ENCODE data around the gene STIM2. TPM values are rescaled to one million over a fixed set of nuclear protein-coding genes. Genes with fewer than 3 reads are reported as not detected.

The STIM2 gene
- total and polyA plus RNA-seq, 9 of the 15 experiments (the other 6 are each of a cell fraction or from before 2014, with no cell fraction given), result 7.2 to 26.8 (median 15.4) TPM

DNA sequence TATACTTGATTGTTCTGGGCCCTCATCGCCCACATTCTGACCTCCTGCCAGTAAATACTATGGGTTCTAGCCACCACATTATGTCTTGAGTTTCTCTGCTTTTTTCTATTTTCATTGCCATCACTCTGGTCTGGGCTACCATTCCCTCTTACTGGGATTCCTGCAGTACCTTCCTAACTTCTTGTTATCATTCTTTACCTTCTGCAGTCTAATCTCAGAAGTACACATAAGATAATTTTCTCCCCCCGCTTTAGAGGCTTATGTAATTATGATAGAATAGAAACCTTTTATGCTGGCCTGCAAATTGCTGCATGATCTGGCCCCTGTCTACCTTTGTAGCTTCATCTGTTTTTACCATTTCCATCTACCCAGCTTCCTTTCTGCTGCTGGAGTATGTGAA is 19.2 kb downstream of the STIM2 start (continued):
- TF ChIP-seq FOXM1 (IDR thresholded peaks at IDR 0.05; ENCODE audit: low read depth) (peak; percentile 57; the same call in 1 of the 2 replicates), FOXM1 (CRISPR knock-in tag; IDR thresholded peaks at IDR 0.05; ENCODE audit: low read depth) (no peak), SOX6 (IDR thresholded peaks at IDR 0.05) (peak; percentile 66; the same call in 1 of the 2 replicates)

DNA sequence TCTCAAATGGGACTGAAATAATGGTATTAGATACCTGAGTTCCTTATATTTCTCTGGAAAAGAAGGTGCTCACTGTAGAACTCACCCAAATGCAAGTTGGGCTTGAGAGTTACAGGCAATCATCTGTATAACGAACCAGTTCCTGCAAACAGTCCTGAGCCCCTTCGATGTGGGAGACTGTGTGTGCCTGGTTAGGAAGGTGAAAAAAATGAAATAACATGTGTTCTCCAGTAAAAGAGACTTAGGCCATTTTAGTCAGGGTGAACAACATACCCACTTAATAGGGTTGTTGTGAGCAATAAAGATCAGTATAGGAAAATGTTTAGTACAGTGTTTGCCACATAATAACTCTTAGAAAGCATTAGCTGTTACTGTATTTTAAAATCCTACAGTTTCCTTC is 23.4 kb downstream of the STIM2 start:
- H3K9me1 ChIP-seq (ENCODE audit: control insufficient read depth, insufficient read depth, low read length), result no peaks in the 10 kb centered on the region
- H3K27me3 ChIP-seq (ENCODE audit: control insufficient read depth in 2 of 2, insufficient read depth in 2 of 2, low read length in 2 of 2), result no peaks in the 10 kb centered on the region
- H3K9me3 ChIP-seq (replicated peaks; ENCODE audit: control insufficient read depth, insufficient read depth, low read depth, low read length), result no peaks in the 10 kb centered on the region
- BruUV-seq (replicated peaks), result no TSS peak
- TF ChIP-seq TRIM24 (IDR thresholded peaks at IDR 0.05) (no peak), NBN (IDR thresholded peaks at IDR 0.05; ENCODE audit: low read depth) (no peak), ARID1B (IDR thresholded peaks at IDR 0.05) (no peak), ZNF24 (IDR thresholded peaks at IDR 0.05) (no peak), ELF4 (CRISPR knock-in tag; IDR thresholded peaks at IDR 0.05) (no peak)
- FAIRE-seq (no peak), DNase-seq (ENCODE audit: extremely low read depth in 1 of 4, low spot score in 3 of 4) (no peak), ATAC-seq (no peak)
- ChIA-PET CTCF (ENCODE audit: low intra/inter-chr PET ratio) (no interaction called here), POLR2A (no interaction called here)
- H3K9ac ChIP-seq (ENCODE audit: insufficient read depth in 1 of 2, low read depth in 2 of 2, low read length in 2 of 2), result no peak overlapping the region
- no peaks in the 10 kb centered on the region for H4K20me1 ChIP-seq (replicated peaks; ENCODE audit: control insufficient read depth, insufficient read depth, low read length)
- no peak overlapping the region for H3K27ac ChIP-seq (ENCODE audit: extremely low read depth, low read depth, low read length)
- no peak overlapping the region for H3K4me2 ChIP-seq (ENCODE audit: insufficient read depth, low read length)
- in situ Hi-C loops (cut with MboI) (no loop called here), intact Hi-C loops (cut with micrococcal nuclease) (no loop called here)
- no peak overlapping the region for H2AFZ ChIP-seq (ENCODE audit: low read depth, low read length)
- H3K4me3 ChIP-seq, result no peak overlapping the region
- H3K4me1 ChIP-seq (replicated peaks in 1 of 2; ENCODE audit: control insufficient read depth in 2 of 2, insufficient read depth in 2 of 2, low read length in 2 of 2), result peaks cover 0 to 20% of the 10 kb centered on the region in 2 experiments; a peak in 3 of 5 replicates
- peaks cover 15% of the 10 kb centered on the region; the same call in 2 of the 3 replicates for H3K79me2 ChIP-seq (ENCODE audit: control insufficient read depth, insufficient read depth, low read length)
- H3K36me3 ChIP-seq (ENCODE audit: control insufficient read depth, insufficient read depth, low read length), result no peaks in the 10 kb centered on the region
- 63% methylated on average over 2 of the region's 2 CpGs for WGBS (ENCODE audit: insufficient coverage, low coverage, missing lambda C conversion rate)

Data from K562 (cell line).